Lung (tissue), 12 donors: ENCODE measurements around the gene ARL8A. TPM values are rescaled to one million over a fixed set of nuclear protein-coding genes. Genes with fewer than 3 reads are reported as not detected.
A peak's percentile ranks its signal among the peaks of the same experiment; 100 is the strongest.

Experiments
- ATAC-seq: fragments of 200-7000 bp; cut with Tn5 transposase; one replicate; pipeline ENCODE4 v1.9.1; 2020; ENCODE audit warnings: moderate number of reproducible peaks; ENCODE audit not compliant: insufficient read depth, low FRiP score
- DNase-seq, 3 donors: peaks; one replicate each; pipeline ENCODE4 v3.0.0-alpha.2; 2013 to 2017
- H3K27ac ChIP-seq, 2 donors: one replicate each; pipeline ENCODE4 v1.5.1; 2013; ENCODE audit warnings: mild to moderate bottlenecking in 2 of 2, moderate library complexity in 2 of 2, control low read depth in 1 of 2, inconsistent platforms in 1 of 2, low read depth in 1 of 2, low read length in 1 of 2
- H3K27me3 ChIP-seq, 3 donors: one replicate each; pipeline ENCODE4 v1.5.1; 2013; ENCODE audit warnings: low read length in 2 of 3; ENCODE audit not compliant: control insufficient read depth in 3 of 3, insufficient read depth in 3 of 3
- H3K36me3 ChIP-seq, 4 donors: one replicate each; pipeline ENCODE4 v1.5.1; 2013; ENCODE audit warnings: low read length in 4 of 4, mild to moderate bottlenecking in 1 of 4, moderate library complexity in 1 of 4; ENCODE audit not compliant: control insufficient read depth in 4 of 4, insufficient read depth in 4 of 4
- H3K4me1 ChIP-seq, 5 donors: one replicate each; pipeline ENCODE4 v1.5.1; 2013; ENCODE audit warnings: low read length in 5 of 5, mild to moderate bottlenecking in 2 of 5, moderate library complexity in 1 of 5; ENCODE audit not compliant: control insufficient read depth in 5 of 5, insufficient read depth in 5 of 5
- H3K4me3 ChIP-seq: one replicate; pipeline ENCODE4 v1.5.1; 2013; ENCODE audit warnings: mild to moderate bottlenecking, control low read depth, moderate library complexity
- H3K9ac ChIP-seq, 2 donors: one replicate each; pipeline ENCODE4 v1.5.1; 2013; ENCODE audit warnings: low read length in 2 of 2, control low read depth in 1 of 2; ENCODE audit not compliant: insufficient read depth in 1 of 2
- H3K9me3 ChIP-seq, 4 donors: one replicate each; pipeline ENCODE4 v1.5.1; 2013; ENCODE audit warnings: low read length in 3 of 4, mild to moderate bottlenecking in 1 of 4, moderate library complexity in 1 of 4; ENCODE audit not compliant: control insufficient read depth in 4 of 4, insufficient read depth in 3 of 4
- CTCF ChIP-seq: IDR thresholded peaks from 2 replicates; pipeline ENCODE4 v1.5.1; 2012; ENCODE audit warnings: mild to moderate bottlenecking; ENCODE audit errors: control extremely low read depth, extremely low read depth
- WGBS, 2 donors: extraction: QIAGEN DNeasy Blood & Tissue Kit; methylation state at CpG; one replicate each; pipeline ENCODE4 v1.1.7; 2013; 5-methylcytosine and 5-hydroxymethylcytosine counted together
- polyA plus RNA-seq, 2 donors: library from polyadenylated mRNA; stranded (reverse); fragments of 200-250 nt; gene quantifications; one replicate each; pipeline ENCODE4 v1.2.1, GENCODE V29; 2013
- total RNA-seq, 2 donors: library from RNA; depleted of rRNA in 1 of 2; stranded (reverse); fragments of >200 nt in 1 of 2; gene quantifications; one replicate each; pipeline ENCODE4 v1.2.1, GENCODE V29; 2014 to 2021
- donor health status: control.
- donor health status: control.
- donor health status: Bipolar disorder and iron deficiency.
- donor health status: healthy.
- donor health status: DM: yes; HTN: yes; CAD: no.

Gene ARL8A
- total and polyA plus RNA-seq, 4 donors = 27.8 to 82.0 (median 48.8) TPM

GRCh38 chr1:202162418-202163280 lies 18.1 kb upstream of the ARL8A start:
- Histone ChIP-seq H3K4me1 (peaks cover 0 to 22% (median 10%) of the 10 kb centered on the region in 5 donors), H3K9ac (no peak overlapping the region), H3K4me3 (no peak overlapping the region), H3K36me3 (no peaks in the 10 kb centered on the region), H3K27ac (no peak overlapping the region), H3K9me3 (no peaks in the 10 kb centered on the region), H3K27me3 (no peaks in the 10 kb centered on the region)
- ATAC-seq = no peak
- WGBS, 2 donors = 29 to 49% methylated on average over 15 of the region's 15 CpGs
- no peak for TF ChIP-seq CTCF
- DNase-seq = no peak

GRCh38 chr1:202162047-202162417 lies 17.5 kb upstream of the ARL8A start:
- no peaks in the 10 kb centered on the region for H3K9me3 ChIP-seq
- H3K27ac ChIP-seq = no peak overlapping the region
- WGBS, 2 donors = 24 to 50% methylated on average over 4 of the region's 4 CpGs

GRCh38 chr1:202161151-202162046 lies 16.9 kb upstream of the ARL8A start:
- ATAC-seq = no peak
- no peak overlapping the region for H3K27ac ChIP-seq

More at GRCh38 chr1:202162047-202162417, 17.5 kb upstream of the ARL8A start:
- H3K9ac ChIP-seq = no peak overlapping the region
- ATAC-seq (no peak), DNase-seq (no peak)
- H3K4me3 ChIP-seq = no peak overlapping the region
- no peak for TF ChIP-seq CTCF
- no peaks in the 10 kb centered on the region for H3K27me3 ChIP-seq
- H3K4me1 ChIP-seq = peaks cover 0 to 20% (median 10%) of the 10 kb centered on the region in 5 donors
- no peaks in the 10 kb centered on the region for H3K36me3 ChIP-seq

More at GRCh38 chr1:202161151-202162046, 16.9 kb upstream of the ARL8A start:
- no peak overlapping the region for H3K4me3 ChIP-seq
- DNase-seq = peak in 1 of 3 donors; percentile 21
- 44 to 61% methylated on average over 22 of the region's 22 CpGs for WGBS, 2 donors
- peaks cover 0 to 20% (median 10%) of the 10 kb centered on the region in 5 donors for H3K4me1 ChIP-seq
- H3K9me3 ChIP-seq = no peaks in the 10 kb centered on the region
- H3K9ac ChIP-seq = no peak overlapping the region
- H3K36me3 ChIP-seq = no peaks in the 10 kb centered on the region
- H3K27me3 ChIP-seq = no peaks in the 10 kb centered on the region
- no peak for TF ChIP-seq CTCF
